Chondrocyte (in vitro differentiated cells): ENCODE measurements around the gene KRTAP10-1. TPM values are rescaled to one million over a fixed set of nuclear protein-coding genes. Genes with fewer than 3 reads are reported as not detected.

Experiments used
- DNase-seq: peaks from one replicate; pipeline ENCODE4 v3.0.0; 2021; ENCODE audit warnings: mixed read lengths, low spot score
- H3K27ac Mint-ChIP-seq: one replicate; pipeline ENCODE4 v1.8.0; 2021; ENCODE audit warnings: mild to moderate bottlenecking, moderate library complexity, mixed read lengths; ENCODE audit not compliant: unreplicated experiment
- H3K27me3 Mint-ChIP-seq: 2 replicates; pipeline ENCODE4 v1.8.0; 2021; ENCODE audit warnings: low read depth, mixed read lengths
- H3K36me3 Mint-ChIP-seq: 2 replicates; pipeline ENCODE4 v1.8.0; 2021; ENCODE audit warnings: low read depth, mixed read lengths
- H3K4me1 Mint-ChIP-seq: 2 replicates; pipeline ENCODE4 v1.8.0; 2021; ENCODE audit warnings: low read depth, mild to moderate bottlenecking, mixed read lengths
- H3K4me3 Mint-ChIP-seq: one replicate; pipeline ENCODE4 v1.8.0; 2021; ENCODE audit warnings: mild to moderate bottlenecking, moderate library complexity, mixed read lengths; ENCODE audit not compliant: unreplicated experiment
- H3K9me3 Mint-ChIP-seq: 2 replicates; pipeline ENCODE4 v1.8.0; 2021; ENCODE audit warnings: low read depth, mixed read lengths
- CTCF ChIP-seq: fragments of 200-600 bp; sonication (generic); IDR thresholded peaks from 2 replicates; pipeline ENCODE4 v1.5.0; 2021; ENCODE audit warnings: antibody characterized with exemption, mild to moderate bottlenecking, moderate library complexity
- total RNA-seq: library from RNA; stranded (reverse); gene quantifications from 3 replicates; pipeline ENCODE4 v1.2.1, GENCODE V29; 2021

Gene KRTAP10-1
- total RNA-seq, 1 donor from 2014 or later = not detected

GRCh38 chr21:44549525-44550211 lies 9.7 kb upstream of the KRTAP10-1 start:
- Mint-ChIP-seq H3K36me3 (peaks cover 13% of the 10 kb centered on the region), H3K27me3 (peaks cover 11% of the 10 kb centered on the region), H3K9me3 (peaks cover 19% of the 10 kb centered on the region), H3K4me1 (peaks cover 16% of the 10 kb centered on the region), H3K4me3 (no peak overlapping the region), H3K27ac (no peak overlapping the region)
- DNase-seq = no peak
- TF ChIP-seq CTCF = no peak

- Mint-ChIP-seq H3K4me1 (peaks cover 16% of the 10 kb centered on the region), H3K4me3 (no peak overlapping the region), H3K9me3 (peaks cover 19% of the 10 kb centered on the region), H3K36me3 (peaks cover 13% of the 10 kb centered on the region), H3K27ac (no peak overlapping the region), H3K27me3 (peaks cover 11% of the 10 kb centered on the region)
- DNase-seq = no peak
- no peak for TF ChIP-seq CTCF
Measured at GRCh38 chr21:44548922-44549321, 8.9 kb upstream of the KRTAP10-1 start.

- H3K4me3 Mint-ChIP-seq = no peak overlapping the region
- peaks cover 19% of the 10 kb centered on the region for H3K9me3 Mint-ChIP-seq
- H3K36me3 Mint-ChIP-seq = peaks cover 13% of the 10 kb centered on the region
- DNase-seq = no peak
- H3K27ac Mint-ChIP-seq = no peak overlapping the region
- peaks cover 11% of the 10 kb centered on the region for H3K27me3 Mint-ChIP-seq
- no peak for TF ChIP-seq CTCF
- H3K4me1 Mint-ChIP-seq = peaks cover 16% of the 10 kb centered on the region
Measured at GRCh38 chr21:44548381-44548780, 8.4 kb upstream of the KRTAP10-1 start.

- Mint-ChIP-seq H3K4me3 (no peak overlapping the region), H3K4me1 (peaks cover 16% of the 10 kb centered on the region), H3K36me3 (peaks cover 13% of the 10 kb centered on the region), H3K9me3 (peaks cover 19% of the 10 kb centered on the region), H3K27ac (no peak overlapping the region), H3K27me3 (peaks cover 11% of the 10 kb centered on the region)
- DNase-seq = no peak
- no peak for TF ChIP-seq CTCF
Measured at GRCh38 chr21:44547656-44548331, 7.8 kb upstream of the KRTAP10-1 start.

- peaks cover 6% of the 10 kb centered on the region for H3K27me3 Mint-ChIP-seq
- no peak overlapping the region for H3K4me3 Mint-ChIP-seq
- peaks cover 13% of the 10 kb centered on the region for H3K36me3 Mint-ChIP-seq
- H3K9me3 Mint-ChIP-seq = peaks cover 19% of the 10 kb centered on the region
- no peak for TF ChIP-seq CTCF
- peaks cover 10% of the 10 kb centered on the region for H3K4me1 Mint-ChIP-seq
- no peak overlapping the region for H3K27ac Mint-ChIP-seq
- no peak for DNase-seq
Measured at GRCh38 chr21:44544566-44544965, 4.6 kb upstream of the KRTAP10-1 start.
